HFFc6 (cell line): ENCODE data around the gene RAPGEF4. TPM values are rescaled to one million over a fixed set of nuclear protein-coding genes. Genes with fewer than 3 reads are reported as not detected.

ENCODE experiments used
- DNase-seq: peaks from one replicate; pipeline ENCODE4 v3.0.0-alpha.2; 2018
- H3K27ac Mint-ChIP-seq: 2 replicates; pipeline ENCODE4 v1.8.0; 2020; ENCODE audit warnings: mild to moderate bottlenecking, mixed read lengths
- H3K27me3 Mint-ChIP-seq: 2 replicates; pipeline ENCODE4 v1.8.0; 2021; ENCODE audit warnings: mild to moderate bottlenecking, moderate library complexity, mixed read lengths; ENCODE audit not compliant: insufficient read depth
- H3K36me3 Mint-ChIP-seq: 2 replicates; pipeline ENCODE4 v1.8.0; 2021; ENCODE audit warnings: low read depth, mixed read lengths
- H3K4me1 Mint-ChIP-seq: 2 replicates; pipeline ENCODE4 v1.8.0; 2020; ENCODE audit warnings: low read depth, mixed read lengths
- H3K4me3 Mint-ChIP-seq: 2 replicates; pipeline ENCODE4 v1.8.0; 2020; ENCODE audit warnings: mild to moderate bottlenecking, moderate library complexity, mixed read lengths
- H3K9me3 Mint-ChIP-seq: 2 replicates; pipeline ENCODE4 v1.8.0; 2020; ENCODE audit warnings: mild to moderate bottlenecking, mixed read lengths
- CTCF ChIP-seq: fragments of 200-600 bp; sonication (generic); IDR thresholded peaks from 2 replicates; pipeline ENCODE4 v1.5.0; 2021; ENCODE audit warnings: antibody characterized with exemption, mild to moderate bottlenecking
- total RNA-seq, 6 experiments: library from RNA; stranded (reverse); fragmentation: NEBNext Ultra II Directional; extraction: Animal tissue kit (Norgen Biotek cat#: 25700); gene quantifications; 2 replicates in 1 of 6; 3 replicates in 5 of 6; pipeline ENCODE4 v1.2.3, GENCODE V29; 2021

The RAPGEF4 gene
- total RNA-seq, 6 experiments from 2014 or later, result 0.14 to 0.37 (median 0.18) TPM

DNA sequence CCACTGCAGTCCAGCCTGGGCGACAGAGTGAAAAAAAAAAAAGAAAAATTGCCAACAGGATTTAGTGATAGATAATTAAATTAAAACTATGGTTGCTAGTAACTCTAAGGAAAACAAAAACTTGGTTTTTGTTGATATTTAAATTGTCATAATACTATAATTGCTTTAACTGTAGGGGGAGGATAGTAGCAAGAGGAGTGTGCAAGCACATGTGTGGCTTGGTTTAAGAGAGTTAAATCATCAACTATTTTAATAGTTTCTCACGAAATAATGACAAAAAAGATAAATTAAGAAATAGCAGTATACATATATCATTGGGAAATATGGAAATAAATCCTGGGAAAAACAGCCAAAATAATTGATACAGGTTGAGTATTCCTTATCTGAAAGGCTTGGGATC is 27.4 kb upstream of the RAPGEF4 start:
- H3K36me3 Mint-ChIP-seq, result no peaks in the 10 kb centered on the region
- H3K9me3 Mint-ChIP-seq, result no peaks in the 10 kb centered on the region
- no peak overlapping the region for H3K27ac Mint-ChIP-seq
- DNase-seq, result no peak
- peaks cover 30% of the 10 kb centered on the region for H3K4me1 Mint-ChIP-seq
- TF ChIP-seq CTCF, result no peak
- peaks cover 2% of the 10 kb centered on the region; the same call in 1 of the 2 replicates for H3K27me3 Mint-ChIP-seq
- H3K4me3 Mint-ChIP-seq, result no peak overlapping the region

- no peak for TF ChIP-seq CTCF
- Mint-ChIP-seq H3K27ac (no peak overlapping the region), H3K9me3 (no peaks in the 10 kb centered on the region), H3K27me3 (peaks cover 2% of the 10 kb centered on the region; the same call in 1 of the 2 replicates), H3K4me3 (no peak overlapping the region), H3K4me1 (peaks cover 20% of the 10 kb centered on the region), H3K36me3 (no peaks in the 10 kb centered on the region)
- DNase-seq, result no peak
Observed at GRCh38 chr2:172709566-172710291, 25.9 kb upstream of the RAPGEF4 start.

DNA sequence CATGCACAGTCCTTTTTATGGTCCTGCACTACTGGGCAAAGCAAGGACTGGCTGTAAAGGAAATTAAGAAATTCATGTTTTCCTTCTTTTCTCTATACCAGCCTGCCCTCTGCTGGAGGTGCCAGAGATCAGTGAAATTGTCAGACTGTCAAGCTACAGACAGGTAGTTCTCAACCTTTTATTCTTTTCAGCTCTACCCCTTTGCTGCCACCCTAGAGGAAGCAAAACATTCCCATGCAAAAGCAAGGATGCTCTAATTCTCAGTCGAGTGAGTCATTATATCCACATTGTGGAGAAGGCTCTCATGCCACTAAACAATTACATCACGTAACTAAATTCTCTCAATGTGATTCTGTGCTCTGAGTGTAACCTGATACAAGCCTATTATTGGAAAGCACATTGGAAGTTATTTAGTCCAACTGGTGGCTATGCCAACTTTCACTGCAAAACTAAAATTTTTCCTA is 25.0 kb upstream of the RAPGEF4 start:
- H3K36me3 Mint-ChIP-seq, result no peaks in the 10 kb centered on the region
- peak; percentile 85 for TF ChIP-seq CTCF
- H3K4me3 Mint-ChIP-seq, result no peak overlapping the region
- peaks cover 18% of the 10 kb centered on the region for H3K4me1 Mint-ChIP-seq
- no peak overlapping the region for H3K27ac Mint-ChIP-seq
- H3K9me3 Mint-ChIP-seq, result no peaks in the 10 kb centered on the region
- DNase-seq, result peak; percentile 90
- peaks cover 2% of the 10 kb centered on the region; the same call in 1 of the 2 replicates for H3K27me3 Mint-ChIP-seq

- Mint-ChIP-seq H3K4me3 (no peak overlapping the region; the same call in 1 of the 2 replicates), H3K27me3 (peaks cover 2% of the 10 kb centered on the region; the same call in 1 of the 2 replicates), H3K4me1 (peaks cover 18% of the 10 kb centered on the region), H3K36me3 (no peaks in the 10 kb centered on the region), H3K27ac (no peak overlapping the region), H3K9me3 (no peaks in the 10 kb centered on the region)
- no peak for TF ChIP-seq CTCF
- no peak for DNase-seq
Observed at GRCh38 chr2:172711110-172711509, 24.5 kb upstream of the RAPGEF4 start.

DNA sequence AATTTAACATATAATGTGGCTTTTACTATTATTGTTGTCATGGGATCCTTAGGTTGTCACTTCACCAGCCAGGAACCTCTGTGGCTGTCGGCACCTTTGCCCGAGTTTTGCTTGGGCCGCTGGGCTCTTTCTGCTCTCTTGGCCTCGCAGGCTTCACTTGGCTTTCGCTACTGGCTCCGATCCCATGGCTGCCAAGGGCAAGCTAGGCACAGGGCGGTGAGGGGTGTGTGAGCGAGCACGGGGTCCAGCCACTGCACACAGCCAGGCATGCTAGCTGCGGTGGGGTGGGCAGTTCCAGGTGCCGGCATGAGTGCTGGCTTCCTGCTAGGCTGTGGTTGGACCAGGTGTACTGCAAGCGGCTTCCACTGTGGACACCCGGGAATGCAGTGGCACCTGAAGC is 23.4 kb upstream of the RAPGEF4 start:
- H3K27ac Mint-ChIP-seq, result no peak overlapping the region
- peaks cover 18% of the 10 kb centered on the region for H3K4me1 Mint-ChIP-seq
- H3K27me3 Mint-ChIP-seq, result peaks cover 2% of the 10 kb centered on the region; the same call in 1 of the 2 replicates
- H3K9me3 Mint-ChIP-seq, result no peaks in the 10 kb centered on the region
- no peak for DNase-seq
- no peaks in the 10 kb centered on the region for H3K36me3 Mint-ChIP-seq
- no peak for TF ChIP-seq CTCF
- H3K4me3 Mint-ChIP-seq, result no peak overlapping the region
